HG03575 (cell line): ENCODE data around the gene UNC45A.
"Not testable (repeated sequence)": the region's sequence is repeated elsewhere in the genome, so short reads cannot be mapped to it uniquely, and the experiment has no call there.

ENCODE experiments used
- ATAC-seq: cut with Tn5 transposase; IDR thresholded peaks from one replicate; pipeline ENCODE4 v1.9.1; 2021; ENCODE audit not compliant: unreplicated experiment, insufficient number of reproducible peaks, low FRiP score; ENCODE audit errors: extremely low read depth

Gene UNC45A

DNA sequence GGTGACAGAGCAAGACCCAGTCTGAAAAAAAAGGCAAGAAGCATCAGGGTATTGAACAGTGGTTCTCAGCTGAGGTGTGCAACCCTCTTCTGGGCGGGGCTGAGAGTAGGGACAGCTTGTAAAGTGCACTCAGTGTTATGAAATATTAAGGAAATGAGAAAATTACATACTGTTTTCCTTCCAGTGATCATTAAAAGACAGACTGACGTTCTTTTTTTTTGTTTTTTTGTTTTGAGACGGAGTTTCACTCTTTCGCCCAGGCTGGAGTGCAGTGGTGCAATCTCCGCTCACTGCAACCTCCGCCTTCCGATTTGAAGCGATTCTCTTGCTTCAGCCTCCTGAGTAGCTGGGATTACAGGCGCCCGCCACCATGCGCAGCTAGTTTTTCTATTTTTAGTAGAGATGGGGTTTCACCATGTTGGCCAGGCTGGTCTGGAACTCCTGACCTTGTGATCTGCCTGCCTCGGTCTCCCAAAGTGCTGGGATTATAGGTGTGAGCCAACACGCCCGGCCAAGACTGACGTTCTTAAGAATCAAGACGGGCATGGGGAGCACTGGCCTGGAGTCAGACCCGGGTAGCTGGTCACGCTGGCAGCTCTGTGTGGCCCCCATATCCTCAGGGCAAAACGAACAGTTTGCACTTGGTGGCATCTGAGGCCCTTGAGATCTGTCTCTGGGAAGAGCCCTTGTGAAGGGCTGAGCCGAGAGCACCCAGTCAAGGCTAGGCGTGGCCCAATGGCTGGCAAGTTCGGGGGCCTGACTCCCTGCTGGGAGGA lies 20.6 kb upstream of the UNC45A start:
- ATAC-seq = no peak

DNA sequence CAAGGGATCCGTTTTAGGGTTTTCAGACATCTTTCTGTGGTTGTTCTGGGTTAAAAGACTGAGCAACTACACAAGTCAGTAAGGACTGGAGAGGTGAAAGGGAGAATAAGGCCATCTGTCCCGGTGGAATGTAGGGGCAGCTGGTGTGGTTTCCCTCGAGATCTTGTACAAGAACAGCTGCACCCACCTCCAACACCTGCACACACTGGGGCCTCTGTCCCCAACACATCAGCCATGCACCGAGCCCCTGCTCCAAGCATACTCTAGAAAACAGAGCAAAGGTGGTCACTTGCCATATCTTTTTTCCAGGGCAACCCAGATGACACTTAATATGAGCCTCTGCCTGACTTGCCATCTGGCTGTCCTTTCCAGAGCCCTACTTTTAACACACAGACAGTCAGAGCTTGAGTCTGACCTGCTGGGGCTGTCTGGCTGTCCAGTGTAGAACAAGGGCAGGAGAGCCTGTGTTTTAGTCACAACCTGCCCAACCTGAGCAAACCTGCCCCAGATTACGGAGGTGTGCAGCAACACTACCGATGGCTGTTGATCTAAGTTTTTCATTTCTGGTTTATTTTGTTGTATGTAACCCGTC lies 19.8 kb upstream of the UNC45A start:
- no peak for ATAC-seq

DNA sequence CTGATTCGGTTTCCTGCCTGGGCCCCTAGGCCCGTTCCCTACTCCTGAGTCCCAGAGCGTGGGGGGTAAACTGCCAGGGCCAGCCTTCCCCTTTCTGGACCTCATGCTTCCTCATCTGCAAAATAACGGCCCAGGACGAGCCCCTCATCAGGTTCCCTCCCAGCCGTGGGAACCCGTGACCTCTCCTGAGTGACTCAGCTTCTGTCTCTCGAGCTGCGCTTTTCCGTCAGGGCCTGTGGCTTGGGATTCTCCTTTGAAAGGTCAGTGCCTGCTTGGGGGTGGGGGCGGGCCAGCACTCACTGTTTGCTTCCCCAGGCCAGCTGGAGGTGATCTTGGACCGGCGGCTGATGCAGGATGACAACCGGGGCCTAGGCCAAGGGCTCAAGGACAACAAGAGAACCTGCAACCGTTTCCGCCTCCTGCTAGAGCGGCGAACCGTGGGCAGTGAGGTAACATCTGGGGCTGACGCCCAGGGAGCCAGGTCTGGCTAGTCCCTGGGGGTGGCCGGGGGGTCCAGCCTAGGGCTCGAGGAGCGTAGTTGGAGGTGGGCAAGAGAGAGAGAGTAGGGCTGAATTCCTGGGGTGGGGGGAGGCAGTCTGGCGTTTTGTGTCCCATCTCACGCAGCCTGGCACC lies 19.2 kb upstream of the UNC45A start:
- no peak for ATAC-seq

DNA sequence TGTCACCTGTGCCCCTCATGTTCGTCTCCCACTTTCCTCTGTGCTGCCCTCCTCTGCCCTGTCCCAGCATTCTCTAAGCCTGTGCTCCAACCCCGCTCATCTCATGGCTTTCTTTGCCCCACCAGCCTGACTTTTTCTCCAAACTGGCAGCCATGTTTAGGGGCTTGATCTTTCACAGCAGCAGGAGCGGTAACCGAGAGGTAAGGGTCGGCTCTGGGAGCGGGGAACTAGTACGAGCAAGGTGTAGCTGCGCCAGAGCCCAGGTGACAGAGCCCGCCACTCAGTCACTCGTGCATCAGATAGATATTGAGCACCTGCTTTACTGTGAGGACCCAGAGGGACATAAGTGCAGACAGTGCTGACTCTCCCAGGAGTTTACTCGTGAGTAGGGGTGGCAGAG lies 18.6 kb upstream of the UNC45A start:
- no peak for ATAC-seq

DNA sequence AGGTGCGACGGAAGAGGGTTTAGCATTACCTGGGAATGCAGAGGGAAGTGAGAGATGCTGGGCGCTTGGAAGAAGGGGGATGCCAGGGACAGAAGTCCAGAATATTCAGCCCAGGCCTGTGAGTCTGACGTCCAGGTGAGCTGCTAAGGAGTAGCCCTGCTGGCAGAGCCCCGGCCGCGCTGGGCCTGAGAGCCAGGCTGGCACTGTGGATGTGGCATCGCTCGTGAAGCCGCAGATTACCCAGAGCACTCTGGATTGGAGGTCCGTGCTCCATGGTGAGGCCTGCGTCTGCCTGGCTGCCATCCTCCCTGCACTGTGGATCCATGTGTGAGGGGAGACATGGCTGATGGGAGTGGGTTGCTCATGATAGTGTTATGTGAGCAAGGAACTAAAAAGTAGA lies 17.5 kb upstream of the UNC45A start:
- ATAC-seq = no peak

DNA sequence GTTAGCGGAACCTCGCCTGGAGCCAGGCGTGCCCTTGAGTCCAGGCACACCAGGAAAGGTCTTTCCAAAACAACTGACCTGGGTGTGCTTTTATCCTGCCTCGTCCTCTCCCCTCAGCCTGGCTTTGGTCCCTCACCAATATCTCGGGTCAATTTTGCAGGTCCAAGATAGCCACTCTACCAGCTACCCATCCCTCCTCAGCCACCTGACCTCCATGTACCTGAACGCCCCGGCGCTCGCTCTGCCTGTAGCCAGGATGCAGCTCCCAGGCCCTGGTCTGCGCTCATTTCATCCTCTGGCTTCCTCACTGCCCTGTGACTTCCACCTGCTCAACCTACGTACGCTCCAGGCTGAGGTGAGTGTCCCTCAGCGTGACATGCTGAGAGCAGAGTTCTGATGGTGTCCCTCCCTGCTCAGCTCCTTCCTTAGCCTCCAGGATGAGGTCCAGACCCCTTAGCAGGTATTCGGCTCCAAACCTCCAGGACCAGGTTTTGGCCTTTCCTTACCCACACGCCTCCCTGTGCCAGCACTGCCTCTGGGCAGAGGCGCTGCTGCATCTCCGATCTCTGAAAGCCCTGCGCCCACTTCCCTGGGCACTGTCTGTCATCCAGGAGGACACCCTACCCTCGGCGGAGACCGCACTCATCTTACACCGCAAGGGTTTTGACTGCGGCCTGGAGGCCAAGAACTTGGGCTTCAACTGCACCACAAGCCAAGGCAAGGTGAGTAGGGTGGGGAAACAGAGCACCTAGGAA lies 16.9 kb upstream of the UNC45A start:
- no peak for ATAC-seq

DNA sequence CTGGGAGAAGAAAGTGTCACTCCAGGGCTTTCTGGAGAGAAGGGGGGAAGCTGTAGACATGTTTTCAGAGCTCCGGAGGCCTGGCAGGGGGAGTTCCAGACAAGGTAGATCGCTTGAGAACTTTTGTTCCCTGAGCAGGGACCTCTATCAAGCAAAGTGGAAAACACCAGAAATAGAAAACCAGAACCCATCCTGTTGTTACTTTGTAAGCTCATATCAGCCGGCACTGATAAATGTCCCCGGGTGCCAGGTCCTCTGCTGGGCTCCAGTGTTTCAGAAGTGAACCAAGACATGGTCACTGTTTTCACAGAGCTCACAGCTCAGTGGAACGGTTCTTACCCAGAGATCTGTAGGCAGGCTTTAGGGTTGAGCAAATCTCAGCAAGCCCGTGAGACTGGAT lies 16.2 kb upstream of the UNC45A start:
- ATAC-seq = no peak

DNA sequence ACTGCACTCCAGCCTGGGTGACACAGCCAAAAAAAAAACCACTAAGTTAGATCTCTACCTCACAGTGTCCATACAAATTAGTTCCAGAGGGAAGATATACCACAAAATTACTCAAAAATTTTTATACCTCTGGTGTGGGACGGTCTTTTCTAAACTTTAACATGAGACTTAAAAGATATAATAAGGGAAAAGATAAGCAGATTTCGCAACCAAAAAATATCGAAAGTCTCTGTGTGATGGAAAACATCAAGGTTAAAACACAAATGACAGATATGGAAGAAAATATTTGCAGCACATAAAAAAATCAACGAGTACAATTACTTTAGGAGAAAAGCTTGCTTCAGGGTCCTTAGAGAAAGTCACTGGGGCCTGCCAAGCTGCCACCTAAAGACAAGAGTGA lies 13.2 kb upstream of the UNC45A start:
- ATAC-seq = no peak

DNA sequence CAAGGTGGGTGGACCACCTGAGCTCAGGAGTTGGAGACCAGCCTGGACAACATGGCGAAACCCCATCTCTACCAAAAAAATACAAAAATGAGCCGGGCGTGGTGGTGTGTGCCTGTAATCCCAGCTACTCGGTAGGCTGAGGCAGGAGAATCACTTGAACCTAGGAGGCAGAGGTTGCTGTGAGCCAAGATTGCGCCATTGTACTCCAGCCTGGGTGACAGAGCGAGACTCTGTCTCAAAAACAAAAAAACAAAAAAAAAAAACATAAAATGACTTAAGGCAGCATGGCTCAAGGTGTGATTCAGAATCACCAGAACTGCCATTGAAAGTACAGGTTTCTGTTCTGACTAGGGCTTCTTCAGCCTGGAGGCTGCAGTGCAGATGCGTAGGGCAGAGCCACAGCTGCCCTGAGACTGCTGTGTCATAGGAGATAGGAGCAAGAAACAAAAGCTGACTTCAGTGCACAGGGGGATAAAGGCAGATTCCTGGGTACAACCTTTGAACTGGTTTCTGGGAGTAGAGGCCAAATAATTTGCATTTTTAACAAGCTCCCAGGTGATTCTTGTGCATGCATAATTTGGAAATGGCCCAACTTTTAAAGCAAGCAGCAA lies 12.3 kb upstream of the UNC45A start:
- peak; percentile 87 for ATAC-seq

DNA sequence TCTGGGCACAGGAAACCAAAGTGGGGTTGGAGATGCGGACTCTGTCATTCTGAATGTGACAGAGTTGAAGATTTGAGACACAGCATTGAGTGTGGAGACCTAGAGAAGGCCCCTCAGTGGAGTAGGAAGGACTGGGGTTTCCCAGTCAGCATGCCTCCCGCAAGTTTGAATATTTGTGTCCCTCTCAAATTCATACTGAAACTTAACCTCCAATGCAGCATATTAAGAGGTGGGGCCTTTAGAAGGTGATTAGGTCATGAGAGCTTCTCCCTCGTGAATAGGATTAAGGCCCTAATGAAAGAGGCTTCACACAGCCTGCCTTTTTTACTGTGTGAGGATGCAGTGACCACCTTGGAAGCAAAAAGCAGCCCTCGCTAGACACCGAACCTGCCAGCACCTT lies 10.7 kb upstream of the UNC45A start:
- no peak for ATAC-seq

DNA sequence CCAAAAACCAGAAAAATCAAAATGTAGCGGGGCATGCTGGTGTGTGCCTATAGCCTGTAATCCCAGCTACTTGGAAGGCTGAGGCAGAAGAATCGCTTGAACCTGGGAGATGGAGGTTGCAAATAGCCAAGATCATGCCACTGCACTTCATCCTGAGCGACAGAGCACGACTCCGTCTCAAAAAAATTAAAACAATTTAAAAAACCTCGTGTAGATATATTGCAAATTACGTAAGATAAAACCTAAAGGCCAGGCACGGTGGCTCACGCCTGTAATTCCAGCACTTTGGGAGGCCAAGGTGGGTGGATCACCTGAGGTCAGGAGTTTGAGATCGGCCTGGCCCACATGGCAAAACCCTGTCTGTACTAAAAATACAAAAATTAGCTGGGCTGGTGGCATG lies 8.3 kb upstream of the UNC45A start:
- ATAC-seq = not testable (repeated sequence)

DNA sequence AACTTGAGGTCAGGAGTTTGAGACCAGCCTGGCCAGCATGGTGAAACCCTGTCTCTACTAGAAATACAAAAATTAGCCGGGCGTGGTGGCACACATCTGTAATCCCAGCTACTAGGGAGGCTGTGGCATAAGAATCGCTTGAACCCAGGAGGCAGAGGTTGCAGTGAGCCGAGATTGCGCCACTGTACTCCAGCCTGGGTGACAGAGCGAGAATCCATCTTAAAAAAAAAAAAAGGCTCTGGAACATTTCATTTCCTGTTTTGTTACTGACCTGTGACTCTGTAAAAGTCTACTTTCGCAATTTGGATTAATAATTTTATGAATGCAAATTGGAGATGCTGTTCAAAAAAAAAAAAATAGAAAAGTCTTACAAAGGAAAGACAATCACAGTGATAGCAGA lies 7.0 kb upstream of the UNC45A start:
- not testable (repeated sequence) for ATAC-seq

DNA sequence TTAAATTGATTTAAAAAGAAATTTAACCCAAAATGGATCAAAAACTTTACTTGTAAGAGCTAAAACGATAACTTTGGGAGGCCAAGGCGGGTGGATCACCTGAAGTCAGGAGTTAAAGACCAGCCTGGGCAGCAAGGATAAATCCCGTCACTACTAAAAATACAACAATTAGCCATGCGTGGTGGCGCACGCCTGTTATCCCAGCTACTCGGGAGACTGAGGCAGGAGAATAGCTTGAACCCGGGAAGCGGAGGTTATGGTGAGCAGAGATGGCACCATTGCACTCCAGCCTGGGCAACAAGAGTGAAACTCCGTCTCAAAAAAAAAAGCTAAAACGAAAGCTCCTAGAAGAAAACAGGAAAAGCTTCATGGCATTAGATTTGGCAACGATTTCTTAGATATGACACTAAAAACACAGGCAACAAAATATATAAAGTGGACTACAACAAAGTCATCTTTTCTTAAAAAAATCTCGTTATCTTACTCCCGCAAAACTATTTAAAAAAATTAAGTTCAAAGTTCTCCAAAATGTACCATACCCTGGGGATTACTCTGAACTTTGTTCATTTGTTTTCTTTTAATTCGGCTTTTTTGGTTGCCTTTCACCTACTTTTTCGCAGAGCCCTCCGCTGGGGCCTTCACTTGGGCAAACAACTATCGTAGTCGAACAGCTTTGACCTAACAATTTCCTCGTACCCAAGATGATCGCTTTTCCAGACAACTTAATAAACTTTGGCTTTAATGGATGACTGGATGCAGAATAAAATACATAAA lies 5.7 kb upstream of the UNC45A start:
- ATAC-seq = no peak

DNA sequence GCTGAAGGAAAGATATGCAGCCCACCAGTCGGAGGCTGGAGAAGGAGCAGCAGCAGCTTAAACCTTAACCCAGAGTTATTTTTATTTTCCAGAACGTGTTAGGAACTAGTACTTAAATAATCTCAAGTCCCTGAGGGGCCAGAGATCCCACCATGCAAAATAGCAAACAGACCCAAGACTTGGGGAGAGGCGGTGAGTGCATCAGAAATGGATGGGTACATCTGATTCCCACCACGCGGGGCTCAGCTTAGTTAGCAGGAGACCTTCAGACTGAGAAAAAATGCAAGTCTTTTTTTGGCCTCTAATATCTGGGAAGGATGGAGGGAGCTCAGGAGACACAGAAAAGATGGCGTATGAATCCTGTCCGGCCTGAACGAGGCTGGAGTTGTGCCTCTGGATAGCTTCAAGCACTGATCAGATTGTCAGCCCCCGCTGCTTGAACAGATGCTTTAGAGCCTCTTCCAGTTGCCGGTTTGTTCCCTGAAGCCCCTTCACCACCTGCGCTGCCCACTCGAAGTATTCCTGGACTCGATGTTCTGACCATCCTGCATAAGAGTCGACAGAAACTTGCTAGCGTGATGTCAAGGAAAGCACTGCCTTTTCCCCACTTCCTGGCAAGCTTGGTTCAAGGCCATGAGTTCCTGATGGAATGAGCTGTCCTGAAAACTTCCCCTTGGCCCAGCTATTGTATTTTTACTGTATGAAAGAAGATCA lies 4.1 kb upstream of the UNC45A start:
- ATAC-seq = no peak

DNA sequence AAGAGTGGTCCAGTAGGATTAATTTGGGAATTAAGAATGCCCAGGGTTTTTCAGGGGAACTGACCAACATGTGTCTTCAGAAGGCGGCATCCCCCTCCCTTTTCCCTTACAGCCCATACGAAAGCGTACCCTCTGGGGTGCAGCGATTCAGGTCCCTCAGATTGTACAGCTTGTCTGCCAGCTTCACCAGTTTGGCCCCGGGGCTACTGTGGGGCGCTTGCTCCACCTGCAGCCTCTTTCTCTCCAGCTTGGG lies 3.6 kb upstream of the UNC45A start:
- no peak for ATAC-seq

DNA sequence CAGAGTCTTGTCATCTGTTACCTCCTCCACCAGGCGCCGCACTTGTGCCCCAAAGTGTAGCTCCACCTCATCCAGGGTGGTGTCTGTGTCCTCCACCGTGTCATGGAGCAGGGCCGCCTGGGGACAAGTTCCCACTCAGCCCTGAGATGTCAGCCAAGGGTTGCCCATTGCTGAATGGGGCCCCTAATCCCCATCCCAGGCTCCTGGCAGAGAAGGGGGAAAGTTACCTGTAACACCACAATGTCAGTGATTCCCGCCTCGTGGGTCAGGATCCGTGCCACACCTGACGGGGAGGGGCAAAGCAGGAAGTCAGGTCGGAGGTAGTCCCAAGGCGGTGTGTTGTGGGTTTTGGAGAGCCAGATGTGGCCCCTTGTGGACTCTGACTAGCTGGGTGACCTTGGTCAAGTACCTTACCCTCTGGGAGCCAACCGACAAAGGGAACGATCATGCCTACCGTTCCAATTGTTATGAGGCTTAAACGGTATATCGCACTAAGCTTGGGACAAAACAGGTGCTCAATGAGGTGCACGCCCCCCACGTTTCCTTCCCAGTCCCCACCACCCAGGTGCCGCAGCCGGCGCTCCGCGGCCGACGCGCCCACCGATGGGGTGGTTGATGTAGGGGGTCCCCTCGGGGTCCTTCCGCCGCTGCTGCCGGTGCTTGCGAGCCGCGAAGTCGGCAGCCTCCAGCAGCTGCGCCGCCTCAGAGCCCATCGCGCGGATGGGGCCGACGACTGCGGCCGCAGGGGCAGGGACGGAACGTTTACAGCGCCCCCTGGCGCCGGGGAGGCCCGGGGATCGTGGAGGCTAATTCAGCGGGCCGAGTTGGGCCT lies 3.0 kb upstream of the UNC45A start, which contains the start of gene HDDC3:
Gene HDDC3 (minus strand): TSS at position 722 of the 832 bp plus-strand sequence. CDS start 9 bp downstream, at position 713.
- ATAC-seq = peak; percentile 40

DNA sequence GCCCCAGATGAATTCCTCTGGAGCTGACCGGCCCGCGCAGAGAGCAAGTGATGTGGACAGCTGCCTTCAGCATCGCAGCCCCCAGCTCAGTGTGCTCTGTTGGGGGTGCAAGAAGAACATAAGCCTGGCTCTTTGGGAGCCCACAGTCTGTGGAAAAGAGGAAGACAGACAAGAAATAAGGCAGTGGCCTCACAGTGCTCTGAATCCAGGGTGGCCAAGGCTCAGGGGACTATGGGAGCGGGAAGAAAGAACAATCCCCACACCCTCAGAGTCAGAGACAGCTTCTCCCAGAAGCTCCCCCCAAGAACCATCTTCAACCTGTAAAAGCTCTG lies 2.5 kb upstream of the UNC45A start:
- ATAC-seq = no peak

DNA sequence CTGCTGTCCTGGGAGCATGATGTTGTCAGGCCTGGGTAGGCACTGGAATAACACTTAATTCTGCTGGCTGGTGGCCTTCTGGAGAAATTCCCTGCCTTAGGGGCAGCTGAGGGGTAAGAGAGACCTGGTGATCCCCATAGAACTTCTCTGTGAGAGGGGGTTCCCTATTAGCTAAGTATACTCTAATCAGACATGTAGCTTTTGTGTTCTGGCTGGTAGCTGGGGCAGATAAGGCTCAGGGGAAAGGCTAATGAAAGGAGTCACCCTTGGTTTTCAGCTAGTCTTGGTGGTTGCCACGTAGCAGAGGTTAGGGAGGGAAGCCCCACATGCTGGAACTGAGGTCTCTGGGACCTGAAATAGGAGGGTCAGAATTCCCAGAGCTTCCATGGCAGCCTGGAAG lies 1.8 kb upstream of the UNC45A start:
- ATAC-seq = no peak
